ENCODE data around the gene KRT14.
"Not testable (repeated sequence)": the region's sequence is repeated elsewhere in the genome, so short reads cannot be mapped to it uniquely, and the experiment has no call there.

Gene KRT14

GRCh38 chr17:41600318-41600717 is 13.6 kb upstream of the KRT14 start:
- DNase-seq, result no peak

DNA sequence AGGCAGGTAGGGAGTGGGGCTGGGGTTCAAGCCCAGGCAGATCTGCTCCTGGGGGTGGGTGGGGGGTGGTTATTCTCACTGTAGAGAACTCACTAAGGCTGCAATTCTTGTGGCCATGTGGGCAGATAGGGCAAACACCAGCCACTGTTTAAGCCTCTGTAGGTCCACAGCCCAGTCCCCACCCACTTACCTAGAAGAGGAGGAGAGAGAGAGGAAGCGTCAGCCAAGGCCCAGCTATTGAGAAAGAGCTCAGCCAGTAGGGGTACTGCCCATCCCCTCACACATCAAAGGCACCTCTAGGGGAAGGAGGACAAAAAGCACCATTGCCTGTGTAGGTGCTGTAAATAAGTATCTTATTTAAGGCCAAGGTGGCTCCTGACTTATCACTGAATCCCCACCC is 13.0 kb upstream of the KRT14 start:
- DNase-seq, result no peak

GRCh38 chr17:41595585-41595984 is 8.9 kb upstream of the KRT14 start:
- no peak for DNase-seq

- DNase-seq, result no peak
Measured at GRCh38 chr17:41594363-41594915, 7.7 kb upstream of the KRT14 start.

DNA sequence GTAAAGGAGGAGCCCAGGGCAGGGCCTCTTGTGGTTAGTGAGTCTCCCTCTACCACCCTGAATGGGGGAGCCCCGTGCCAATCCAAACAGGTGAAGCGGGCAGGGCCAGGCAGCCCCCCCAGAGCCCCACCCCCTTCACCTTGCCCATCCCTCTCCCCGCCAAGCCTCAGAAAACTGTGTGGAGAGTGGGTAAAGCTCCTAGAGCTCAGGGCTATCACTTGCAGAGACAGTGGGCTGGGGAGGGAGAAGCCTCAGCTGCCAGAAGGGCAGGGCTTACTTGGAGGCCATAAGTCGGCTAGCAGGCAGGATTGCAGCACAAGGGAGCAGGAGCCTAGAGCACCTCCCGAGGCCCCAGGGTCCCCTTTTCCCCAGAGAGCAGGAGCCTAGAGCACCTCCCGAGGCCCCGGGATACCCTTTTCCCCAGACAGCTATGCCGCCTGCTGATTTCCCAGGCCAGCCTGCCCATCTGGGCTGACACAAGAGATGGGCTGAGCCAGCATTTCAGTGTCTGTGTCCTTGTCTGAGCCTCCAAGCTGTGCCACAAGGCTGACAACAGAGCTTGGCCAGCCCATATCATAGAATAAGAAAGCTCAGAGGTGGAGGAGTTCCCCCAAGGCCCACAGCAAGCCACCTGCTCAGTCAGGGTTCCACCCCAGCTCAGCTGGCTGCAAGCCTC is 6.7 kb upstream of the KRT14 start:
- no peak for DNase-seq

GRCh38 chr17:41592601-41593305 is 6.1 kb upstream of the KRT14 start:
- no peak for DNase-seq

DNA sequence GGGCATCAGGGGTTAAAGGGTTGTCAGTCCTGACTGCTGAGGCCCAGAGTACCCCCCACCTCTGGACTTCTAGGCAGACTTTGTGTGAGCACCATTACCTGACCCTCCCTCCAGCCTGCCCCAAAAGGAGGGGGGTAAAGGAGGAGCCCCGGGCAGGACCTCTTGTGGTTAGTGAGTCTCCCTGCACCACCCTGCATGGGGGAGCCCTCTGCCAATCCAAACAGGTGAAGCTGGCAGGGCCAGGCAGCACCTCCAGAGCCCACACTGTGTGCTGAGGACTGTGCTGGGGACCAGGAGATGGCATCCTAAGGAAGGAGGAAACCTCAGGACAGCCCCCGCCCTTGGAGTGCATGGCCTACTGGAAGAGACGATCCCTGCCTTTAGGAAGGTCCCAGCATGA is 2.6 kb upstream of the KRT14 start:
- no peak for DNase-seq

GRCh38 chr17:41588126-41588810 is 1.6 kb upstream of the KRT14 start:
- DNase-seq, result no peak

DNA sequence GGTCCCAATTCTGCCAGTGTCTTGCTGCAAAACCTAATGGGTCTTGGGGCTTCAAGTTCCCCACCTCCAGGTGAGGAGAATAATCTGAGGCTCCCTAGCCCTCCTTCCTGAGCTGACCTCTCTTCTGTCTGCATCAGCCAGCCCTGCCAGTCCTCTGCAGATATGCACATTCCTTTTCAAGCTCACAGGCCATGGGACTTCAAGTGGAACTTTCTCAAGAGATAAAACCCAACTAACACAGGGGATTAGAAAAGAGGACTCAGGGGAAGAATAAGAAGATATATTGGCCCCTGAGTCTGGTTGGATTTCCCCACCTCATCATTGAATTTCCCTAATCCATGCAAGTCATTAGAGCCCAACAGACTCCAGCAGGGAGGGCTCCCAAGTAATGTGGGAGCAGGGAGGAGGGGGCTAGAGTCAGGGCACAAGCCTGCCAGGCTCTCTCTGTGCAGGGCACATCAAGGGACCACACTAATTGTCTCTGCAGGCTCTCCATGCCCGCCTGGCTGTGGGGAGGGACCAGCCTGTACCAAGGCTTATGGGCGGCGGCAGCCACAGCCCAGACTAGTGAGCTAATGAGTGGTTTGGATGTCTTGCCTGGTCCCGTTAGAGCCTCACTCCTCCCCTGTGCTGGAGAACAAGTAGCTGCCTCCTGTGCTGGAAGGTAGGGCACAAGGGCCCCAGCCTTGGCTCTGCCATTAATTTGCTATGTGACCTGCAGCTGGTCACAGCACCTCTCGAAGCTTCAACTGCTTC is 1.2 kb downstream of the KRT14 start:
- no peak for DNase-seq

- DNase-seq, result not testable (repeated sequence)
Measured at GRCh38 chr17:41584331-41584927, 2.3 kb downstream of the KRT14 start.

DNA sequence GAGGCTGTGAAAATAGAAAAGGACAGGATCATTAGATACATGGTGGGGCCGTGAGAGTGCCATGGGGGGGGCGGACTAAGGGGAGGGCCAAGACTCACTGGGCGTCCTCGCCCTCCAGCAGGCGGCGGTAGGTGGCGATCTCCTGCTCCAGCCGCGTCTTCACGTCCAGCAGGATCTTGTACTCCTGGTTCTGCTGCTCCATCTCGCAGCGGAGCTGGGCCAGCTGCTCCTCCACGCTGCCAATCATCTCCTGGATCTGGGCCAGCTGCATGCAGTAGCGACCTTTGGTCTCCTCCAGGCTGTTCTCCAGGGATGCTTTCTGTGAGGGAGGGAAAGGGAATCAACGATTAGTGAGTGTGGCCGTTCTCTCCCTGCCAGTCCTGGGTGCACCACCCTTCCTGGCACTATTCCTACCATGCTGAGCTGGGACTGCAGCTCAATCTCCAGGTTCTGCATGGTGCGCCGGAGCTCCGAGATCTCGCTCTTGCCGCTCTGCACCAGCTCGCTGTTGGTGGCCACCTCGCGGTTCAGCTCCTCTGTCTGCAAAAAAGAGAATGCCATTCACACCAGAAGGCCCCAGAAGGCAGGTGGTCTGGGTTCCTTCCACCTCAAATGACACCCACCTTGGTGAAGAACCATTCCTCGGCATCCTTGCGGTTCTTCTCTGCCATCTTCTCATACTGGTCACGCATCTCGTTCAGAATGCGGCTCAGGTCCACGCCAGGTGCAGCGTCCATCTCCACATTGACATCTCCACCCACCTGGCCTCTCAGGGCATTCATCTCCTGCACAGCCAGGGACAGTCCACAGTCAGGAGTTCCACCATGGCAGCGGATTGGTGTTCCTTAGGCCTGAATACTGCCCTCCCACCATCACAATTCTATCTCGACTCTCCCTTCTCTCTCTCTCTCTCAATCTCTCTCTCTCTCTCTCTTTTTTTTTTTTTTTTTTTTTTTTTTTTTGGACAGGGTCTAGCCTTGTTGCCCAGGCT is 3.3 kb downstream of the KRT14 start:
- no peak for DNase-seq

DNA sequence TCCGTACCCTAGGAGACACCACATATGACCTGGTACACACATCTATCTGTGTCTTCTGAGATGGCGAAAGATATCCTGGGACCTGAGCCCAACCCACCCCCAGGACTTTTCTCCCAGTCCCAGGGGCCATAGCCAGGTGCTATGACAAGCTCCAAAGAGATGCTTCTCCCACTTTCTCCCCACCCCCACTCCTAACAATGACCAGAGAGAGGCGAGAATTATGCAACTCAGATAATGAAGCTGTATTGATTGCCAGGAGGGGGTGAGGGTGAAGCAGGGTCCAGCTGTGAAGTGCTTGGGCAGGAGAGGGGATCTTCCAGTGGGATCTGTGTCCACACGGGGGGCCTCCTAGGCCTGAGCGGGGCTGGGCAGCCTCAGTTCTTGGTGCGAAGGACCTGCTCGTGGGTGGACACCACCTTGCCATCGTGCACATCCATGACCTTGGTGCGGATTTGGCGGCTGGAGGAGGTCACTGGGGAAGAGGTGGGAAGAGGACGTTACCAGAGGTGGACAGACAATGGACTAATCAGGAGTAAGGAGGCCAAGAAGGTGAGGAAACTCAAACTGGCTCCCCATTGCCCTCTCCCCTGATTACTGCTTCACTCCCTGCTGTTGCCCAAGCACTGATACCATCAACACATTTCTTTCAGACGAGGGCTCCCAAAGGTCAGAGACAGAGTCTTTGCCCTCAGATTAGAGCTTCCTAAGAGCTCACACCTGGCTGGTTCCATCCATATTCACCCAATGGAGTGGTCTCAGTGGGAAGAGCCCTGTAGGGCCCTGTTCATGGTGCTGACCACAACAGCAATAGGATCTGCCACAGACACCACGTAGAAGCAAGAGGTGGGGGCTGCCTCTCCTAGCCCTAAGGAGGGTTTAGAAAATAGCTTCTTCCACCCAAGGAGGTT is 4.4 kb downstream of the KRT14 start:
- DNase-seq, result not testable (repeated sequence)

- no peak for DNase-seq
Measured at GRCh38 chr17:41581366-41582060, 5.2 kb downstream of the KRT14 start.

DNA sequence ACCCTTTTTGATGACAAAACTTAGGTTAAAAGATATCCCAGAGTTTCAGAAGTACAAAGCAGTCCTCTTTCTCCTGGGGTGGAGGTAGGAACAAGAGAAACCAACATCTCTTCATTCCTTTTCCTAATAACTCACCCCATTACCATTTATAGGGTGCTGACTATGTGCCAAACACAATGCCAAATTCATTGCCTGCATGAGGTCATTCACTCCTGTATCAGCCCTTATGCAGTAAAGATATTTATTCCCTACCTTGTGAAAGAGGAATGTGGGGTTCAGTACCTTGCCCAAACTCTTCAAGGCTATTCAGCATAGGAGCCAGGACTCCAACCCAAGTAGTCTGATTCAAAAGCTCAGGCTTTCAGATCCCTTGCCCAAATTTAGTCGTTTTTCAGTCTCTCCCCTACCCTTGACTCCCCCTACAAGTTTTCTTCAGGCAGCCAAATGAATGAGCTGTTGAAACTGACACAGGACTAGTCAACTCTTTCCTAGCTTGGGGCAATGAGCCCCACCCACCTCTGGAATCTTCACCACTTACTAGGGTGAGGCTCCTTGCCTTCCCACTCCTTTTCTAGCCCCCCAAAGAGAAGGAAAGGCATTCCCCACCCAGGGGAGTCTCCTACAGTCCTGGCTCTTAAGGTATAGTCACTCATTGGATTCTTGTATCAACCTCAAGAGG is 5.9 kb downstream of the KRT14 start:
- no peak for DNase-seq

DNA sequence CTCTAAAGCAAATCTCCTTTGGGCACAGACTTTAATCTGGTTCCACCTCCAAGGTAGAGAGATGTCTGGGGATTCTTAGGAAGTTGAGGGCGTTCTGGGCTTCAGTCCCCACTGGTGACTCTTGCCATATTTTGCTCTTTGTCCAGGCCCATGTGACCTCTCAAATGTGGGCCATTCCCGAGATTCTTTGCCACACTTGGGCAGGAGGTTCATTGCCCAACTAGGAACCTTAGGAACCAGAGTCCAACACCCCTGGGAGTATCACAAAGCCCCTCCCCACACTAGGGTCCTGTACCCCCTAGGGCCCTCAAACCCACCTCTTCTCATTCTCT is 6.5 kb downstream of the KRT14 start:
- no peak for DNase-seq

DNA sequence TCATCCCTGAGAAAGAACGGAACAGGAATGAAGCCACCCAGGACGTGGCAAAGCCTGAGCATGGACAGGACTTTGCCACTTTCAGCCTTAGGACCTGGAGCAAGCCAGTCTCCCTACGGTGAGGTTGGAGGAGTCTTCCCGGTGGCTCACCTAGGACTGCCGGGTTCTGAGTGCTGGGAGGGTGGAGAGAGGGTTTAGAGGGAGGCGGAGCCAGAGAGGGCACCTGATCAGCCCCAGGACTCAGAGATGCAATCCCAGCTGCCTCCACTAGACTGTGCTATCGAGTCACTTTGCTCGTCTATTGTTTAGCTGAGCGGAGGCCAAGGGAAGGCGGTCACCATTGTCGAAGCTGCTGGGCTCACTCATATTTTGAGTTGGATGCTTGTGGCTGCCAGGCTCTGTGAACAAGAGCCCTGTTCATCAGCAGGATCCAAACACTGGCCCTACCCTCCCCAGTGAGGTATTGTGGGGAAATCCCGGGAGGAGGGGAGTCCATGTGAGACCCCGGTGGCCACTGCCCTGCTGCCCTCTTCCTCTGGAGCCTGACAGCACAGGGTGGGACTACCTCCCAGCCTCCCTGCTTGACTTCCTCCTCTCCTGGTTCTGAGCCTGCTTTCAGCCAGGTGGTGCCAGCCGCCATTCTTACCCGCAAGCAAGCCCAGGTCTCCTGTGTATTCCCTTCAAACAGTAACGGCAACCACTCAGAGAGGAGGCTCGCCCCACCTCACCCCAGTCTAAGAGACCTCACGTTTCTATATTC is 7.0 kb downstream of the KRT14 start:
- no peak for DNase-seq

DNA sequence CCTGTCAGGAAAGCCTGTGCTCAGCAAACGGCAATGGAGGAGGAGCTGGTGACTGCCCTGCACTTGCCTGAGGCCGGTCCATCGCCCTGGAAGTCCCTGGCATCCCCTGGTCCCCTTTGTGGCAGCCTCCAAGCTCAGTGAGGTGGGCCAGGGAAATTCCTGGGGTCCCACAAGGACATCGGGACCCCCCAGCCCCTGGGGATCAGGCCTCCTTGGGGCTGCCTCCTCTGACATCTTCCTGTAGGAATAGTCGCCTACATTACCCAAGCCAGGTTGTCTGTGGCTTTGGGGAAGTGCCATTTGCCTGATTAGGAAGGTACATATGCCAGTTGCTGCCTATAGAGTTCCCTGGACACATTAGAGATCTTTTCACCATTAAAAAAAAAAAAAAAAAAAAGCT is 7.7 kb downstream of the KRT14 start:
- DNase-seq, result no peak

GRCh38 chr17:41578538-41578937 is 8.2 kb downstream of the KRT14 start:
- no peak for DNase-seq

All from T1000 (cell line).